HUES64 (cell line): ENCODE results near the gene TOPBP1.
"Not testable (repeated sequence)": the region's sequence is repeated elsewhere in the genome, so short reads cannot be mapped to it uniquely, and the experiment has no call there.

Source experiments
- H3K27ac ChIP-seq: 2 replicates; pipeline ENCODE4 v1.7.0; 2013; ENCODE audit warnings: low read depth, low read length, inconsistent platforms
- H3K27me3 ChIP-seq: 2 replicates; pipeline ENCODE4 v1.6.1; 2013; ENCODE audit warnings: mild to moderate bottlenecking, low read length; ENCODE audit not compliant: insufficient read depth
- H3K36me3 ChIP-seq: 2 replicates; pipeline ENCODE4 v1.6.1; 2013; ENCODE audit warnings: mild to moderate bottlenecking, low read length; ENCODE audit not compliant: insufficient read depth
- H3K4me1 ChIP-seq: 2 replicates; pipeline ENCODE4 v1.6.1; 2013; ENCODE audit warnings: mild to moderate bottlenecking, low read length, moderate library complexity; ENCODE audit not compliant: insufficient read depth
- H3K4me3 ChIP-seq: 2 replicates; pipeline ENCODE4 v1.5.1; 2013; ENCODE audit warnings: mild to moderate bottlenecking, low read length, moderate library complexity
- H3K9ac ChIP-seq: 2 replicates; pipeline ENCODE4 v1.6.1; 2013; ENCODE audit warnings: mild to moderate bottlenecking, low read depth, low read length
- H3K9me3 ChIP-seq: 2 replicates; pipeline ENCODE4 v1.6.1; 2013; ENCODE audit warnings: low read depth, low read length; ENCODE audit not compliant: insufficient read depth
- WGBS: fragments of 150-250, 120-280 bp; methylation state at CpG from one replicate; pipeline ENCODE4 v1.1.7; 2013; ENCODE audit warnings: missing lambda C conversion rate; 5-methylcytosine and 5-hydroxymethylcytosine counted together

TOPBP1 gene

GRCh38 chr3:133695560-133696171 lies 33.9 kb upstream of the TOPBP1 start:
- WGBS, result 89% methylated on average over 2 of the region's 3 CpGs
- Histone ChIP-seq H3K9me3 (no peaks in the 10 kb centered on the region), H3K27me3 (no peaks in the 10 kb centered on the region), H3K4me3 (no peak overlapping the region), H3K27ac (no peak overlapping the region), H3K4me1 (no peaks in the 10 kb centered on the region), H3K9ac (no peak overlapping the region), H3K36me3 (no peaks in the 10 kb centered on the region)

- Histone ChIP-seq H3K27ac (no peak overlapping the region), H3K4me1 (no peaks in the 10 kb centered on the region), H3K4me3 (no peak overlapping the region), H3K9me3 (no peaks in the 10 kb centered on the region), H3K9ac (no peak overlapping the region), H3K36me3 (no peaks in the 10 kb centered on the region), H3K27me3 (no peaks in the 10 kb centered on the region)
- WGBS, result 93% methylated on average over 9 of the region's 9 CpGs
Measured at GRCh38 chr3:133694288-133695268, 32.8 kb upstream of the TOPBP1 start.

GRCh38 chr3:133693821-133694220 lies 32.1 kb upstream of the TOPBP1 start:
- no peak overlapping the region for H3K9ac ChIP-seq
- no peaks in the 10 kb centered on the region for H3K4me1 ChIP-seq
- H3K36me3 ChIP-seq, result no peaks in the 10 kb centered on the region
- H3K4me3 ChIP-seq, result no peak overlapping the region
- H3K27ac ChIP-seq, result no peak overlapping the region
- no peaks in the 10 kb centered on the region for H3K9me3 ChIP-seq
- WGBS, result 90% methylated on average over 8 of the region's 8 CpGs
- H3K27me3 ChIP-seq, result no peaks in the 10 kb centered on the region

GRCh38 chr3:133692759-133693158 lies 31.0 kb upstream of the TOPBP1 start:
- no peaks in the 10 kb centered on the region for H3K36me3 ChIP-seq
- no peak overlapping the region for H3K27ac ChIP-seq
- no peaks in the 10 kb centered on the region for H3K9me3 ChIP-seq
- H3K9ac ChIP-seq, result no peak overlapping the region
- H3K4me1 ChIP-seq, result no peaks in the 10 kb centered on the region
- WGBS, result 81% methylated on average over 4 of the region's 4 CpGs
- H3K27me3 ChIP-seq, result peaks cover 3% of the 10 kb centered on the region; the same call in 1 of the 2 replicates
- H3K4me3 ChIP-seq, result no peak overlapping the region

GRCh38 chr3:133691273-133692107 lies 29.7 kb upstream of the TOPBP1 start:
- H3K36me3 ChIP-seq, result no peaks in the 10 kb centered on the region
- H3K27me3 ChIP-seq, result peaks cover 3% of the 10 kb centered on the region; the same call in 1 of the 2 replicates
- H3K9ac ChIP-seq, result no peak overlapping the region
- H3K27ac ChIP-seq, result no peak overlapping the region
- no peaks in the 10 kb centered on the region for H3K4me1 ChIP-seq
- WGBS, result 68% methylated on average over 6 of the region's 6 CpGs
- no peaks in the 10 kb centered on the region for H3K9me3 ChIP-seq
- no peak overlapping the region for H3K4me3 ChIP-seq

GRCh38 chr3:133677993-133678392 lies 16.3 kb upstream of the TOPBP1 start:
- H3K9me3 ChIP-seq, H3K4me3 ChIP-seq, H3K27ac ChIP-seq, H3K36me3 ChIP-seq, H3K9ac ChIP-seq, H3K4me1 ChIP-seq: not testable (repeated sequence)
- 71% methylated on average over 1 of the region's 2 CpGs for WGBS
- H3K27me3 ChIP-seq, result peaks cover 41% of the 10 kb centered on the region

GRCh38 chr3:133676336-133677118 lies 14.8 kb upstream of the TOPBP1 start:
- Histone ChIP-seq H3K27me3 (peaks cover 48% of the 10 kb centered on the region), H3K9me3 (0 out of 2 replicates have a peak, but pooled peaks cover 6% of the 10 kb centered on the region), H3K36me3 (no peaks in the 10 kb centered on the region), H3K27ac (no peak overlapping the region), H3K9ac (no peak overlapping the region), H3K4me3 (no peak overlapping the region), H3K4me1 (no peaks in the 10 kb centered on the region)
- 65% methylated on average over 11 of the region's 11 CpGs for WGBS

GRCh38 chr3:133675631-133676335 lies 14.0 kb upstream of the TOPBP1 start:
- Histone ChIP-seq H3K9ac (no peak overlapping the region), H3K27ac (no peak overlapping the region), H3K4me3 (no peak overlapping the region), H3K4me1 (no peaks in the 10 kb centered on the region), H3K36me3 (no peaks in the 10 kb centered on the region), H3K27me3 (peaks cover 48% of the 10 kb centered on the region), H3K9me3 (0 out of 2 replicates have a peak, but pooled peaks cover 2% of the 10 kb centered on the region)
- WGBS, result 81% methylated on average over 5 of the region's 6 CpGs

GRCh38 chr3:133674290-133674919 lies 12.7 kb upstream of the TOPBP1 start:
- no peaks in the 10 kb centered on the region for H3K36me3 ChIP-seq
- no peaks in the 10 kb centered on the region for H3K4me1 ChIP-seq
- peak overlapping the region; percentile 20; the same call in 1 of the 2 replicates for H3K9ac ChIP-seq
- peak overlapping the region; percentile 67 for H3K4me3 ChIP-seq
- H3K27ac ChIP-seq, result no peak overlapping the region
- peaks cover 48% of the 10 kb centered on the region for H3K27me3 ChIP-seq
- WGBS, result 5% methylated on average over 47 of the region's 47 CpGs
- no peaks in the 10 kb centered on the region for H3K9me3 ChIP-seq
